ENCODE measurements around the gene MCC. TPM values are rescaled to one million over a fixed set of nuclear protein-coding genes. Genes with fewer than 3 reads are reported as not detected.

The MCC gene
- total and polyA plus RNA-seq, 12 donors, result 4.2 to 34.1 (median 25.2) TPM

GRCh38 chr5:113151641-113152379 is 336.4 kb downstream of the MCC start:
- intact Hi-C loops (cut with DNase I), result no loop called here
- peaks cover 0 to 48% (median 26%) of the 10 kb centered on the region in 9 donors for H3K4me1 ChIP-seq
- no peak overlapping the region for H3K27ac ChIP-seq
- H3K36me3 ChIP-seq, result peaks cover 0 to 10% (median 0%) of the 10 kb centered on the region in 9 donors
- H3K4me3 ChIP-seq, result no peak overlapping the region
- 65 to 70% methylated on average over 8 of the region's 8 CpGs for WGBS, 2 donors
- no peaks in the 10 kb centered on the region for H3K27me3 ChIP-seq
- DNase-seq (no peak), ATAC-seq (no peak)
- TF ChIP-seq CTCF (IDR thresholded peaks at IDR 0.05), result no peak
- H3K9me3 ChIP-seq, result peaks cover 0 to 4% (median 0%) of the 10 kb centered on the region in 11 donors

GRCh38 chr5:113150821-113151220 is 337.4 kb downstream of the MCC start:
- H3K9me3 ChIP-seq, result peaks cover 0 to 2% (median 0%) of the 10 kb centered on the region in 11 donors
- ATAC-seq (no peak), DNase-seq (no peak)
- 96 to 97% methylated on average over 7 of the region's 7 CpGs for WGBS, 2 donors
- no peak overlapping the region for H3K27ac ChIP-seq
- intact Hi-C loops (cut with DNase I), result no loop called here
- H3K27me3 ChIP-seq, result no peaks in the 10 kb centered on the region
- no peak for TF ChIP-seq CTCF (IDR thresholded peaks at IDR 0.05)
- peaks cover 0 to 47% (median 26%) of the 10 kb centered on the region in 9 donors for H3K4me1 ChIP-seq
- H3K4me3 ChIP-seq, result no peak overlapping the region
- peaks cover 0 to 10% (median 0%) of the 10 kb centered on the region in 9 donors for H3K36me3 ChIP-seq

GRCh38 chr5:113150221-113150620 is 338.0 kb downstream of the MCC start:
- intact Hi-C loops (cut with DNase I), result no loop called here
- DNase-seq, result no peak
- Histone ChIP-seq H3K36me3 (peaks cover 0 to 10% (median 0%) of the 10 kb centered on the region in 9 donors), H3K4me3 (no peak overlapping the region), H3K27me3 (no peaks in the 10 kb centered on the region), H3K27ac (no peak overlapping the region), H3K4me1 (peaks cover 0 to 47% (median 26%) of the 10 kb centered on the region in 9 donors), H3K9me3 (no peaks in the 10 kb centered on the region)
- TF ChIP-seq CTCF (IDR thresholded peaks at IDR 0.05), result no peak
- WGBS, 2 donors, result 67 to 73% methylated on average over 2 of the region's 2 CpGs
- no peak for ATAC-seq

GRCh38 chr5:113147537-113147936 is 340.7 kb downstream of the MCC start:
- no peak overlapping the region for H3K4me3 ChIP-seq
- no peak overlapping the region for H3K27ac ChIP-seq
- peaks cover 0 to 10% (median 0%) of the 10 kb centered on the region in 9 donors for H3K36me3 ChIP-seq
- DNase-seq, result no peak
- no peak for TF ChIP-seq CTCF (IDR thresholded peaks at IDR 0.05)
- H3K4me1 ChIP-seq, result peaks cover 0 to 45% (median 26%) of the 10 kb centered on the region in 9 donors
- ATAC-seq, result no peak
- H3K9me3 ChIP-seq, result no peaks in the 10 kb centered on the region
- 83 to 86% methylated on average over 7 of the region's 7 CpGs for WGBS, 2 donors
- H3K27me3 ChIP-seq, result no peaks in the 10 kb centered on the region
- intact Hi-C loops (cut with DNase I), result no loop called here

Data from heart right ventricle (tissue), 16 donors.